Keratinocyte (primary cell): Measurements from ENCODE around the gene KDELR1.

Experiments used
- EZH2 ChIP-seq: IDR thresholded peaks from one replicate; pipeline ENCODE4 v1.6.1; 2012; ENCODE audit warnings: inconsistent platforms, mild to moderate bottlenecking, low read length, moderate library complexity
- TF ChIP-seq, protein P1 (sequence below), 3 experiments: IDR thresholded peaks in 1 of 3; conservative IDR thresholded peaks in 1 of 3; optimal IDR thresholded peaks in 1 of 3; 2 replicates in 2 of 3; 3 replicates in 1 of 3; pipeline versions ENCODE3 to v1.5.1; 2011; ENCODE audit warnings: low read length in 3 of 3, mild to moderate bottlenecking in 3 of 3, moderate library complexity in 2 of 3, control low read depth in 1 of 3, inconsistent platforms in 1 of 3; ENCODE audit not compliant: insufficient read depth in 2 of 3; ENCODE audit errors: extremely low read depth in 1 of 3

GRCh38 chr19:48364598-48365348 lies 26.6 kb downstream of the KDELR1 start:
- TF ChIP-seq, protein P1, sequence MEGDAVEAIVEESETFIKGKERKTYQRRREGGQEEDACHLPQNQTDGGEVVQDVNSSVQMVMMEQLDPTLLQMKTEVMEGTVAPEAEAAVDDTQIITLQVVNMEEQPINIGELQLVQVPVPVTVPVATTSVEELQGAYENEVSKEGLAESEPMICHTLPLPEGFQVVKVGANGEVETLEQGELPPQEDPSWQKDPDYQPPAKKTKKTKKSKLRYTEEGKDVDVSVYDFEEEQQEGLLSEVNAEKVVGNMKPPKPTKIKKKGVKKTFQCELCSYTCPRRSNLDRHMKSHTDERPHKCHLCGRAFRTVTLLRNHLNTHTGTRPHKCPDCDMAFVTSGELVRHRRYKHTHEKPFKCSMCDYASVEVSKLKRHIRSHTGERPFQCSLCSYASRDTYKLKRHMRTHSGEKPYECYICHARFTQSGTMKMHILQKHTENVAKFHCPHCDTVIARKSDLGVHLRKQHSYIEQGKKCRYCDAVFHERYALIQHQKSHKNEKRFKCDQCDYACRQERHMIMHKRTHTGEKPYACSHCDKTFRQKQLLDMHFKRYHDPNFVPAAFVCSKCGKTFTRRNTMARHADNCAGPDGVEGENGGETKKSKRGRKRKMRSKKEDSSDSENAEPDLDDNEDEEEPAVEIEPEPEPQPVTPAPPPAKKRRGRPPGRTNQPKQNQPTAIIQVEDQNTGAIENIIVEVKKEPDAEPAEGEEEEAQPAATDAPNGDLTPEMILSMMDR (optimal IDR thresholded peaks at IDR 0.05 in 1 of 3, IDR thresholded peaks at IDR 0.05 in 1 of 3, conservative IDR thresholded peaks at IDR 0.05 in 1 of 3; ENCODE audit: extremely low read depth in 1 of 3, insufficient read depth in 2 of 3, low read length in 3 of 3): no peak
- no peak for TF ChIP-seq EZH2
